Ishikawa (cell line): ENCODE results near the gene SDK1.

Experiments
- CEBPB ChIP-seq: IDR thresholded peaks from 2 replicates; pipeline ENCODE4 v1.6.1; 2012
- CREB1 ChIP-seq: IDR thresholded peaks from 2 replicates; pipeline ENCODE4 v1.6.1; 2012; ENCODE audit warnings: low read depth
- EGR1 ChIP-seq: IDR thresholded peaks from 2 replicates; pipeline ENCODE4 v1.6.1; 2012
- EP300 ChIP-seq: IDR thresholded peaks from 2 replicates; pipeline ENCODE4 v1.6.1; 2012; ENCODE audit warnings: borderline replicate concordance
- FOXM1 ChIP-seq: IDR thresholded peaks from 2 replicates; pipeline ENCODE4 v1.6.1; 2012; ENCODE audit warnings: low read depth, borderline replicate concordance
- MAX ChIP-seq: IDR thresholded peaks from 2 replicates; pipeline ENCODE4 v1.6.1; 2012
- NFIC ChIP-seq: IDR thresholded peaks from 2 replicates; pipeline ENCODE4 v1.6.1; 2012
- RAD21 ChIP-seq: IDR thresholded peaks from 2 replicates; pipeline ENCODE4 v1.6.1; 2012; ENCODE audit warnings: low read depth
- REST ChIP-seq: IDR thresholded peaks from 2 replicates; pipeline ENCODE4 v1.6.1; 2012; ENCODE audit warnings: low read depth, mild to moderate bottlenecking
- TAF1 ChIP-seq: IDR thresholded peaks from 2 replicates; pipeline ENCODE4 v1.6.1; 2012; ENCODE audit warnings: low read depth, mild to moderate bottlenecking
- TCF12 ChIP-seq: IDR thresholded peaks from 2 replicates; pipeline ENCODE4 v1.6.1; 2012; ENCODE audit warnings: low read depth
- TEAD4 ChIP-seq: IDR thresholded peaks from 2 replicates; pipeline ENCODE4 v1.6.1; 2012
- USF1 ChIP-seq: IDR thresholded peaks from 2 replicates; pipeline ENCODE4 v1.6.1; 2012
- YY1 ChIP-seq: IDR thresholded peaks from 2 replicates; pipeline ENCODE4 v1.6.1; 2012; ENCODE audit warnings: low read depth
- ZBTB7A ChIP-seq: IDR thresholded peaks from 2 replicates; pipeline ENCODE4 v1.6.1; 2012; ENCODE audit warnings: low read depth

Gene SDK1

GRCh38 chr7:4022265-4022664 is 721.2 kb downstream of the SDK1 start:
- TF ChIP-seq EGR1: no peak
- no peak for TF ChIP-seq TAF1
- TF ChIP-seq TEAD4: no peak
- TF ChIP-seq NFIC: no peak
- TF ChIP-seq CREB1: no peak
- no peak for TF ChIP-seq TCF12
- TF ChIP-seq MAX: no peak

GRCh38 chr7:4023502-4023901 is 722.5 kb downstream of the SDK1 start:
- no peak for TF ChIP-seq REST
- no peak for TF ChIP-seq TEAD4
- TF ChIP-seq MAX: no peak
- TF ChIP-seq YY1: no peak
- no peak for TF ChIP-seq TCF12
- no peak for TF ChIP-seq CREB1
- TF ChIP-seq NFIC: no peak
- TF ChIP-seq USF1: no peak
- TF ChIP-seq CEBPB: no peak
- no peak for TF ChIP-seq TAF1
- TF ChIP-seq FOXM1: no peak
- TF ChIP-seq ZBTB7A: no peak
- no peak for TF ChIP-seq RAD21
- no peak for TF ChIP-seq EGR1
- TF ChIP-seq EP300: no peak

- no peak for TF ChIP-seq MAX
- no peak for TF ChIP-seq FOXM1
- no peak for TF ChIP-seq YY1
- TF ChIP-seq USF1: no peak
- TF ChIP-seq ZBTB7A: no peak
- no peak for TF ChIP-seq CREB1
- no peak for TF ChIP-seq EP300
- no peak for TF ChIP-seq TAF1
- TF ChIP-seq NFIC: no peak
- TF ChIP-seq RAD21: no peak
- TF ChIP-seq TCF12: no peak
- TF ChIP-seq TEAD4: no peak
- TF ChIP-seq CEBPB: no peak
- TF ChIP-seq EGR1: no peak
- no peak for TF ChIP-seq REST
These were observed 723.1 kb downstream of the SDK1 start for GRCh38 chr7:4024133-4024532.

GRCh38 chr7:4024806-4025205 is 723.8 kb downstream of the SDK1 start:
- no peak for TF ChIP-seq TAF1
- no peak for TF ChIP-seq FOXM1
- TF ChIP-seq MAX: no peak
- TF ChIP-seq NFIC: no peak

- TF ChIP-seq FOXM1 (no peak), CEBPB (no peak), ZBTB7A (no peak), RAD21 (no peak), NFIC (no peak), EP300 (no peak), TCF12 (no peak)
These were observed 724.2 kb downstream of the SDK1 start for GRCh38 chr7:4025210-4025609.
